ENCODE data around the gene CDC25B. TPM values are rescaled to one million over a fixed set of nuclear protein-coding genes. Genes with fewer than 3 reads are reported as not detected.

CDC25B gene
- total and polyA plus RNA-seq, 2 of the 13 experiments (the other 11 are each of a cell fraction or from before 2014, with no cell fraction given) = 14.5 to 19.4 TPM

- TF ChIP-seq CREB3 (CRISPR knock-in tag; IDR thresholded peaks at IDR 0.05) = no peak
- TF ChIP-seq MYNN (CRISPR knock-in tag; IDR thresholded peaks at IDR 0.05; ENCODE audit: low read depth) = no peak
- TF ChIP-seq IKZF5 (CRISPR knock-in tag; IDR thresholded peaks at IDR 0.05) = no peak
- TF ChIP-seq ZBTB26 (CRISPR knock-in tag; IDR thresholded peaks at IDR 0.05; ENCODE audit: borderline replicate concordance) = no peak
- TF ChIP-seq YEATS4 (CRISPR knock-in tag; IDR thresholded peaks at IDR 0.05; ENCODE audit: borderline replicate concordance) = no peak
- peak; percentile 47; the same call in 1 of the 2 replicates for TF ChIP-seq POLR2G (IDR thresholded peaks at IDR 0.05; ENCODE audit: low read depth, low read length)
- TF ChIP-seq WIZ (CRISPR knock-in tag; IDR thresholded peaks at IDR 0.05) = no peak
- TF ChIP-seq HNRNPUL1 (IDR thresholded peaks at IDR 0.05; ENCODE audit: low read depth, low read length) = no peak
- peak; percentile 18 for TF ChIP-seq PCBP2 (optimal IDR thresholded peaks at IDR 0.05; ENCODE audit: low read depth, low read length, poor library complexity, severe bottlenecking)
- TF ChIP-seq PCBP1 (IDR thresholded peaks at IDR 0.05; ENCODE audit: borderline replicate concordance, low read depth, low read length) = no peak
- TF ChIP-seq ZNF777 (CRISPR knock-in tag; IDR thresholded peaks at IDR 0.05) = 0 out of 2 replicates have a peak, but pooled peaks have one; percentile 35
- TF ChIP-seq TGIF2 (CRISPR knock-in tag; IDR thresholded peaks at IDR 0.05) = no peak
- TF ChIP-seq ZFP91 (CRISPR knock-in tag; IDR thresholded peaks at IDR 0.05; ENCODE audit: borderline replicate concordance) = peak; percentile 52; the same call in 1 of the 2 replicates
- TF ChIP-seq ZNF800 (CRISPR knock-in tag; IDR thresholded peaks at IDR 0.05) = no peak
- peak; percentile 41 for TF ChIP-seq AGO2 (optimal IDR thresholded peaks at IDR 0.05; ENCODE audit: low read depth, low read length)
- TF ChIP-seq SP140L (CRISPR knock-in tag; IDR thresholded peaks at IDR 0.05; ENCODE audit: borderline replicate concordance) = no peak
- TF ChIP-seq CBX5 (CRISPR knock-in tag; IDR thresholded peaks at IDR 0.05; ENCODE audit: borderline replicate concordance) = no peak
- peak; percentile 43; the same call in 1 of the 2 replicates for TF ChIP-seq ZFY (CRISPR knock-in tag; IDR thresholded peaks at IDR 0.05)
- TF ChIP-seq ZNF615 (CRISPR knock-in tag; IDR thresholded peaks at IDR 0.05; ENCODE audit: borderline replicate concordance) = 0 out of 2 replicates have a peak, but pooled peaks have one; percentile 57
- TF ChIP-seq ZNF7 (CRISPR knock-in tag; IDR thresholded peaks at IDR 0.05) = no peak
- no peak for TF ChIP-seq MAF1 (CRISPR knock-in tag; IDR thresholded peaks at IDR 0.05; ENCODE audit: borderline replicate concordance)
Observed at GRCh38 chr20:3783068-3783489, 13.0 kb upstream of the CDC25B start (continued).

Measured in HepG2 (cell line).